OCI-LY1 (cell line): ENCODE data around the gene MAP3K8.

Source experiments
- CTCF ChIP-seq: fragments of 200-600 bp; sonication (generic), shearing (Covaris generic); IDR thresholded peaks from 2 replicates; pipeline ENCODE4 v1.5.1; 2017; ENCODE audit warnings: mild to moderate bottlenecking, antibody characterized with exemption, low read length, moderate library complexity, mixed read lengths
- EZH2 ChIP-seq: fragments of 200-600 bp; sonication (generic), shearing (Covaris generic); IDR thresholded peaks from 2 replicates; pipeline ENCODE4 v1.8.0; 2017; ENCODE audit warnings: borderline replicate concordance, mixed run types, mild to moderate bottlenecking, antibody characterized with exemption, low read length, moderate library complexity, mixed read lengths

DNA sequence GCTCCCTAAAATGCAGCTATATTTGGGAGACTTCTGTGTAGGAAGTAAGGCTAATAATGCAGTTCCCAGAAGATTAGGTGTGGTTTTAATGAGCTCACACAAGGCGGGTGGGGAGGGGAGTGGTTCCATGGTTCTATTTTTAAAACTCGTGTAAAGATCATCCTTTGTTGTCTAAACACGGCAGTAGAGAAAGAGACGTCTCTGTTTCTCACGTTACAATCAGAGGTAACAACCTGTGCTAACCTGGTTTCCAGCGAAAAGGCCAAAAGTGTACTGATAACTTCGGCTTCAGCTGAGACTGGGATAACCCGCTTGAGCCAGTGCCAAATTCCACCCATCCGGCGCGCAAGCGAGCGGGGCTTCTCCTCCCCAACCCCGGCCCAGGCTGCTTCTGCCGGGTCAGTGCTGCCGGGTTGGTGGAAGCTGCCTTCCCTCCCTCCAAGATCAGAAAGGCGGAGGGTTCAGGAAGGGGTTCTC lies 2.5 kb upstream of the MAP3K8 start:
- TF ChIP-seq CTCF (no peak), EZH2 (no peak)
